ENCODE results near the gene HPN. TPM values are rescaled to one million over a fixed set of nuclear protein-coding genes. Genes with fewer than 3 reads are reported as not detected.

The HPN gene
- total and polyA plus RNA-seq, 10 donors, result 0.86 to 4.3 (median 2.2) TPM

GRCh38 chr19:35015954-35016351, 25.6 kb upstream of the HPN start:
- H3K4me1 ChIP-seq, result peaks cover 28 to 73% (median 55%) of the 10 kb centered on the region in 6 donors
- peak overlapping the region in 3 of 8 donors; percentile 83 to 99 (median 88) for H3K27ac ChIP-seq
- no peak for TF ChIP-seq CTCF (IDR thresholded peaks at IDR 0.05 in 8 of 11, conservative IDR thresholded peaks at IDR 0.05 in 3 of 11)
- TF ChIP-seq POLR2AphosphoS5 (IDR thresholded peaks at IDR 0.05), result peak in 2 of 3 donors; percentile 6 to 45
- no peak for DNase-seq
- intact Hi-C loops (cut with DNase I; ENCODE audit: low total_unique reads), result no loop called here
- WGBS, 5 donors, result 92 to 99% (median 97%) methylated on average over 6 of the region's 6 CpGs
- H3K27me3 ChIP-seq (replicated peaks in 1 of 7), result no peaks in the 10 kb centered on the region
- H3K4me3 ChIP-seq, result no peak overlapping the region
- H3K9me3 ChIP-seq, result no peaks in the 10 kb centered on the region
- peaks cover 3 to 95% (median 73%) of the 10 kb centered on the region in 6 donors for H3K36me3 ChIP-seq

GRCh38 chr19:35017507-35017906, 24.0 kb upstream of the HPN start:
- H3K36me3 ChIP-seq, result peaks cover 3 to 95% (median 80%) of the 10 kb centered on the region in 6 donors
- no peak for TF ChIP-seq CTCF (IDR thresholded peaks at IDR 0.05 in 8 of 11, conservative IDR thresholded peaks at IDR 0.05 in 3 of 11)
- TF ChIP-seq POLR2A (IDR thresholded peaks at IDR 0.05), result no peak
- peak in 1 of 3 donors; percentile 20 for TF ChIP-seq POLR2AphosphoS5 (IDR thresholded peaks at IDR 0.05)
- peaks cover 25 to 69% (median 44%) of the 10 kb centered on the region in 6 donors for H3K4me1 ChIP-seq
- no peaks in the 10 kb centered on the region for H3K27me3 ChIP-seq (replicated peaks in 1 of 7)
- H3K9me3 ChIP-seq, result no peaks in the 10 kb centered on the region
- H3K4me3 ChIP-seq, result no peak overlapping the region
- peak overlapping the region in 4 of 8 donors; percentile 5 to 52 (median 44) for H3K27ac ChIP-seq
- WGBS, 5 donors, result 32 to 60% (median 52%) methylated on average over 3 of the region's 3 CpGs
- intact Hi-C loops (cut with DNase I; ENCODE audit: low total_unique reads), result no loop called here
- no peak for DNase-seq

GRCh38 chr19:35018379-35018778, 23.1 kb upstream of the HPN start:
- DNase-seq, result no peak
- H3K36me3 ChIP-seq, result peaks cover 3 to 100% (median 89%) of the 10 kb centered on the region in 6 donors
- H3K27ac ChIP-seq, result peak overlapping the region in 1 of 8 donors; percentile 52
- no peak overlapping the region for H3K4me3 ChIP-seq
- TF ChIP-seq CTCF (IDR thresholded peaks at IDR 0.05 in 8 of 11, conservative IDR thresholded peaks at IDR 0.05 in 3 of 11) (no peak), POLR2AphosphoS5 (IDR thresholded peaks at IDR 0.05) (no peak), POLR2A (IDR thresholded peaks at IDR 0.05) (no peak)
- intact Hi-C loops (cut with DNase I; ENCODE audit: low total_unique reads), result no loop called here
- WGBS, 5 donors, result 91 to 100% (median 97%) methylated on average over 4 of the region's 4 CpGs
- H3K4me1 ChIP-seq, result peaks cover 16 to 69% (median 42%) of the 10 kb centered on the region in 6 donors
- H3K9me3 ChIP-seq, result no peaks in the 10 kb centered on the region
- no peaks in the 10 kb centered on the region for H3K27me3 ChIP-seq (replicated peaks in 1 of 7)

GRCh38 chr19:35019144-35019543, 22.4 kb upstream of the HPN start:
- H3K27ac ChIP-seq, result no peak overlapping the region
- 94 to 96% (median 95%) methylated on average over 17 to 22 of the region's 22 CpGs; no CpG with 5 or more reads in 1 of the 5 donors for WGBS, 5 donors
- peaks cover 6 to 100% (median 95%) of the 10 kb centered on the region in 6 donors for H3K36me3 ChIP-seq
- no peak for TF ChIP-seq CTCF (IDR thresholded peaks at IDR 0.05 in 8 of 11, conservative IDR thresholded peaks at IDR 0.05 in 3 of 11)
- TF ChIP-seq POLR2AphosphoS5 (IDR thresholded peaks at IDR 0.05), result peak in 1 of 3 donors; percentile 63
- no peak for TF ChIP-seq POLR2A (IDR thresholded peaks at IDR 0.05)
- H3K27me3 ChIP-seq (replicated peaks in 1 of 7), result no peaks in the 10 kb centered on the region
- H3K4me1 ChIP-seq, result peaks cover 9 to 69% (median 39%) of the 10 kb centered on the region in 6 donors
- H3K4me3 ChIP-seq, result no peak overlapping the region
- intact Hi-C loops (cut with DNase I; ENCODE audit: low total_unique reads), result no loop called here
- DNase-seq, result no peak
- H3K9me3 ChIP-seq, result no peaks in the 10 kb centered on the region
